HG02798 (cell line): Measurements from ENCODE around the gene GMPR2.

Experiments used
- ATAC-seq: cut with Tn5 transposase; IDR thresholded peaks from one replicate; pipeline ENCODE4 v1.9.1; 2021; ENCODE audit warnings: mild to moderate bottlenecking; ENCODE audit not compliant: unreplicated experiment, poor library complexity

GMPR2 gene

GRCh38 chr14:24249230-24250021 lies 16.7 kb downstream of the GMPR2 start:
- no peak for ATAC-seq

DNA sequence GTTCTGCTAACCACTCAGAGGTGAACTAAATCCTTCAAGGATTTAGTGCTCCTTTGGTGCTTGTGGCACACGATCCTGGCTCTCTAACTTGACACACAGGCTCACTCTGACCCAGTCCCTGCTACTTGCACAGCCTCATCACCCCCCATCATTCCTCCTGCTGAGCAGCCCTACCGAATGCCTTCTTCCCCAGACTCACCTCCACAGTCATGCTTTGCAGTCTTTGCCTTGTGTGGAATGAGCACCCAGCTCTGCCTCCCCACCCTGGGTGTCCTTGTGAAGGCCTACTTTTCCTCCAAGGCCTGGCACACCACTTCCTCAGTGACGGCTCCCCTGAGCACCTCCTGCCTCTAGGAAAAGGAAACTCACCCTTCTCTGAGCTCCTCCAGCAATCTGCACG lies 17.6 kb downstream of the GMPR2 start:
- no peak for ATAC-seq

DNA sequence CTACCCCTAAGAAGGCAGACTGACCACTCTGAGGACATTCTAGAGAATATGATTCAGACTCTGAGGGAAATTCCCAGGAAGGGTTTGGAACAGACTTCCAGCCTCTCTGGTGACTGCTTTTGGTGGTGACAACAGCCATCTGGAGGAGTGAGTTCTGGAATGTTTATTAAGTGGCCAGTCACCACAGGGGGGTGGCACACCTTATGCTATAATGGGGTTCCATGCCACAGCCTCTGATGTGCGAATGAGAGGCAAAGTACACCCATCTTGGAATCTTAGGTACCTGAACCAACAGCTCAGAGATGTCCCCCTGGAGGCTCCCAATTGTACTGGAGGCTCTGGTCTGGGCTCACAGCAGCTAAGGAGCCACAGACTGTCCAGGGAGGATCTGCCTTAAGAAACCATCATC lies 19.2 kb downstream of the GMPR2 start:
- no peak for ATAC-seq

DNA sequence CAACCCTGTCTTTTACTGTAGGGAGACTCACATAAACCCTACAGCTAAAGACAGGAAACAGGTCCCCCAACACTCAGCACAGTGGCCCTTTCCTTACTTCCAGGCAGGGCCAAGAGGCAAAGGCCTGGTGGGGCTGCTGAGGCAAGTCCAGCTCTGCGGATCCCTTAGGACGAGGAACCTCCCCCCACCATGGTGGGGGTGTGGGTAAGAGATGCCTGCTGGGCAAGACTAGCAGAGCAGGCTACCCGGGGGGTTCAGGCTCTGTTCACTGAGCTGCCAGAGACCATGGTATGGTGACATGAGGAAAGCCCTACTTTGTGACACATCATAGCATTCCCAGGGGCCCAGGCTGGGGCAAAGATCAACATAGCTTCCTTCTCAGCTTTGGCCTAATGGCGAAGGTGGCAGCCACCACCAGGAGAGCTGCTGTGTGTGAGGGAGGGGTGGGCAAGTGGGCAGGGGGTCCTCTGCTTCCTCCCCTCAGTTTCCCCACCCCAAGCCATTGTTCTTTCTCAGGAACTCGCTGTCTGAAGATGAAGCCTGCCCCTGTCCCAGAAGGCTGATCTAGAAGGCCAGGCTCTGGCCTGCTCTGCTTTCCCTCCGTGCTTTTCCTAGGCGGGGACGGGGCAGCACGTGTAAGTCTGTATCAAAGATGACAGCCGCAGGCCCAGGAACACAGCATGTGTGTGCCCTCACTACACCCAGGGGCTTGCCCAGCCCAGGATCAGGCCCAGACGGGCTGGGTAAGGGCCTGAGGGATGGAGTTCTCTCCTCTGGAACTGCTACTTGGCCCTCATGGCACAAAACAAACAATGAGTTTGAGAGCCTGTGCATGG lies 19.8 kb downstream of the GMPR2 start:
- ATAC-seq, result no peak

GRCh38 chr14:24253936-24254335 lies 21.2 kb downstream of the GMPR2 start:
- ATAC-seq, result no peak

GRCh38 chr14:24254630-24255392 lies 22.1 kb downstream of the GMPR2 start:
- no peak for ATAC-seq

DNA sequence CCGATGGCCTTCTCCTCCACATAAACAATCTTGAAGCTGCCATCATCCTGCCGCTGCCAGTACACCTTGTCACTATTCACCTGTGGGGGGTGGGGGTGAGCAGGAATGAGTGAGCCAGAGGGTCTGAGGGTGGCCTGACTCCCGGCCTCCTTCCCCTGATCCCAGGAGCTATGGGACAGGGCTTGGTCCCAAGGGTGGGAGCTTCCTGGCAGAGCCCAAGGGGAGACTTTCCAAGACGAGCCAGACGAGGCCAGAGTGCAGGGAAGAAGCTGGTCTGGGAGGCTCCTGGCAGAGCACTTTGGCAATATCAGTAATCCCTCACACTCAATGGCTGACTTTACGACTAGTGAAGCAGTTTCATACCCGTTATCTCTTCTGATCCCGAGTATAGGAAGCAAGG lies 22.7 kb downstream of the GMPR2 start:
- no peak for ATAC-seq

DNA sequence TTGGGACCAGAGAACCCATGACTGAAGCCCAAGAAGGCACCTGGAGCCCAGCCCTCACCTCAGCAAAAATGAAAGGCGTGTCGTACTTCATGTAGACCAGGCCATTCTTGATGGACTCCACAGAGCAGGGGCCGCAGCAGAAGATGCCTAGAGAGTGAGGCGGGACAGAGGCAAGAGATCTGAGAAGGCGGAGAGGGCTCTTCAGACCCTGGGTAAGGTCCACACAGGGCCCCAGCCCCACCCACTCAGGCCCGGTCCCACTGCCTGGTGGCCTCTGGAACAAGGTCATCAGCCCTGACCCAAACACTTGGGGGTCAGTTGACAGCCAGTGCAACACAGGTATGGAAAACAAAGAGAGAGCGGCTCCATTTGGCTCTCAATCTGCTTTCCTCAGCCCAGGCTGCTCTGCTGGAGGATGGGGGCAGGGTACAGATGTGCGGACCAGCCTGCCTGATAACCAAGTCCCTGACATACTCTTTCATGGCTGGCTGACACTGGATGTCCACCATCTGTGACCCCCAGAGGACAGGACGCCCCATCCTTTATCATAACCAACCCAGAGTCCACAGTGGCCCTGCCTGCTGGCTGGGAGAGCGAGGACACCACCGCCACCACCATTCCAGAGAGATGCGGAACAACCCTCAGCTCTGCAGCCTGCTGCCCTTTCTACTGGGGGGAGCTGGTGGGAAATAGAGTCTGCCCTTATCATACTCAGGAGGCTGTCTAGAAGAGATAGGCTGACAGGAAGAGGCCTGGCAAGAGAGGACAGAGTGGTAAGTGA lies 23.4 kb downstream of the GMPR2 start:
- no peak for ATAC-seq

- no peak for ATAC-seq
These were observed 24.2 kb downstream of the GMPR2 start for GRCh38 chr14:24256960-24257359.

DNA sequence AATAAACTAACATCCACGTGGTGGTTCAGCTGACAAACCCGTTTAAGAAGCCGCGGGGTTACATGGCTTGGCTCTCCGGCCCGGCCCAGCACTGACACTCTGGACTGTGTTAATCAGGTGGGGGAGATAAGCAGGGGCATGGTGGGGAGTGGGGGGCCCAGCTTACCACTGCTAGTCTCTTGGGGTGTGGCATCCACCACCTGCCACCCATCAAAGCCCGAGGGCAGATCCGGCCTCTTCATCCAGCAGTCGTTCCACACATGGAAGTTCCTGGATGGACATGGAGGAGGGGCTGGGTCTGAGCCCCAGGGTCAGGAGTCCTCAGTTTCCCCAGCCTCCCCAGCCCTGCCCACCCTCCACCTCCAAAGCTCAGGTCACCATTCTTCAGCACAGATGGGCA lies 25.4 kb downstream of the GMPR2 start:
- ATAC-seq, result no peak

GRCh38 chr14:24258548-24259265 lies 26.0 kb downstream of the GMPR2 start:
- ATAC-seq, result no peak

GRCh38 chr14:24259282-24260025 lies 26.7 kb downstream of the GMPR2 start:
- ATAC-seq, result no peak

DNA sequence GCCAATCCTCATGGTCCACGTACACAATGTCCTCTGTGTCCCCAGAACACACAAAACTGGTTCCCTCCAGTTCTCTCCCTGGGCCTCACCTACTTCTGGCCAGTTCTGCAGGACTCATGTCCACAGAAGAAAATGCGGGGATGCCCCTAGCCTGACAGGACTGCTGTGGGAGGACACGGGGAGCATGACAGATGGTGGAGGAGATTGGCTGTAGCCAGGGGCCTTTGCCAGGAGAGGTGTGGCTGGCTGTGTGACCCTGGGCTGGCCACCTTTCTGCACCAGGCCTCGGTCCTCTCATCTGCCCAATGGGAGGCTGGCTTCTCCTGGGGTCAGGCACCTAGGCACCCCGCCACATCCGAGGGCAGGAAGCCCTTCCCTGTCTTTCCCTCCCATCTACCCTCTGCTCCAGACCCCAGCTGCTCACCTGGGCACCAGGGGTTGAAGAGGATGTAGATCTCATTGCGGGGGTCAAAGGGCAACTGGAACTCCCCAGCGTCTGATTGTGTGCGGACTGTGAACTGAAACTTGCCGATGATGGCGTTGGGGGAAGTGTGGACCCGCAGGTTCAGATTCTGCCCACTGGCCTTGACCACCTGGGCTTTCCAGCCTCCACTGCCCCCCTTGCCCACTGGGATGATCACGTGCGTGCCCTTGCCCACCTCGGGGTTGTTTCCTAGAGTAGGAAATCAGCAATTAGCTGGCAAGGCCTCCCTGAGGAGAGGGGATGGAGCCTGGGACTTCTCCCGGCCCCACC lies 27.5 kb downstream of the GMPR2 start:
- no peak for ATAC-seq

GRCh38 chr14:24260780-24261157 lies 28.0 kb downstream of the GMPR2 start:
- no peak for ATAC-seq

- ATAC-seq, result no peak
These were observed 28.7 kb downstream of the GMPR2 start for GRCh38 chr14:24261256-24261968.

DNA sequence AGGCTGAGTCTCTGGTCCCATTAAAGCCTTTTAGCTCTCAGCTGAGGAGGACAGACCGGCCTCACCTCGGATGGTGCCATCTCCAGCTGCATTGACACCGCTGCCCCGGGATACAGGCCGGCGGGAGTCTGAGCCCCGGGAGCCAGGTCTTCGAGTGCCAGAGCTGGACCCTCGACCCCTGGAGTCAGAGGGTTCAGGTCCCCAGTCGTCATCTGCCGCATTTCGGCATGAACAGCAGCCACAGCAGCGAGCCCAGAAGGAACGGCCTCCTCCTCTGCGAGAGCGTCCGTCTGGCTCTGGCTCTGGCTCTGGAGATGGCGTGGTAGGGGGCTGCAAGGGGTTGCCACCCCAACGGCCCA lies 29.2 kb downstream of the GMPR2 start:
- ATAC-seq, result no peak

- no peak for ATAC-seq
These were observed 30.3 kb downstream of the GMPR2 start, which contains the start of gene TGM1 for GRCh38 chr14:24262821-24263733. Gene TGM1 (minus strand): TSS chr14:24263177. CDS start chr14:24262352, 825 bp downstream.
